ENCODE data around the gene PDS5A. TPM values are rescaled to one million over a fixed set of nuclear protein-coding genes. Genes with fewer than 3 reads are reported as not detected.
"Not testable (repeated sequence)": the region's sequence is repeated elsewhere in the genome, so short reads cannot be mapped to it uniquely, and the experiment has no call there.

Gene PDS5A
- total RNA-seq, 1 experiment from 2014 or later = 98.3 TPM

- Histone ChIP-seq H4K20me1 (ENCODE audit: insufficient read depth) (no peaks in the 10 kb centered on the region), H3K36me3 (ENCODE audit: control insufficient read depth in 1 of 2, insufficient read depth in 2 of 2, low read length in 2 of 2) (no peaks in the 10 kb centered on the region; a peak in 1 of 4 replicates)
- RAD21 ChIA-PET (ENCODE audit: low non-redundant PET in 1 of 2, low total read pairs in 2 of 2, uncharacterized antibody in 2 of 2, unreplicated experiment in 2 of 2) = no interaction called here
Measured at GRCh38 chr4:39785083-39785482, 192.6 kb downstream of the PDS5A start.

GRCh38 chr4:39781988-39782387 lies 195.7 kb downstream of the PDS5A start:
- H3K4me3 ChIP-seq (replicated peaks in 1 of 2; ENCODE audit: low read depth in 1 of 2, low read length in 2 of 2); POLR2A ChIA-PET: not testable (repeated sequence)

More at GRCh38 chr4:39785083-39785482, 192.6 kb downstream of the PDS5A start:
- Histone ChIP-seq H3K4me1 (ENCODE audit: control insufficient read depth in 1 of 2, insufficient read depth in 2 of 2, low read length in 2 of 2) (no peaks in the 10 kb centered on the region), H3K4me2 (ENCODE audit: low read length) (no peak overlapping the region), H3K27me3 (ENCODE audit: insufficient read depth, low read length) (no peaks in the 10 kb centered on the region), H3K9me2 (ENCODE audit: insufficient read depth) (no peaks in the 10 kb centered on the region), H3K27ac (ENCODE audit: low read depth, low read length) (no peak overlapping the region), H3K9me3 (ENCODE audit: control insufficient read depth in 1 of 2, insufficient read depth in 1 of 2, low read depth in 1 of 2, low read length in 2 of 2) (no peaks in the 10 kb centered on the region), H3K4me3 (replicated peaks in 1 of 2; ENCODE audit: low read depth in 1 of 2, low read length in 2 of 2) (no peak overlapping the region), H2AFZ (ENCODE audit: low read depth, low read length, poor library complexity, severe bottlenecking) (no peak overlapping the region), H3K9ac (ENCODE audit: low read length) (no peak overlapping the region), H3K79me2 (ENCODE audit: insufficient read depth, low read length) (no peaks in the 10 kb centered on the region)
- DNase-seq (ENCODE audit: low read depth, low spot score) (no peak), ATAC-seq (no peak)
- ChIA-PET POLR2A (no interaction called here), CTCF (no interaction called here)
- no TSS peak for BruUV-seq (replicated peaks)
- TF ChIP-seq JUND (IDR thresholded peaks at IDR 0.05) (no peak), FOSL1 (IDR thresholded peaks at IDR 0.05; ENCODE audit: low read depth) (no peak), TCF7L2 (IDR thresholded peaks at IDR 0.05; ENCODE audit: borderline replicate concordance, extremely low read depth, insufficient read depth, insufficient read length) (no peak), ZBTB33 (IDR thresholded peaks at IDR 0.05; ENCODE audit: extremely low read depth, insufficient replicate concordance, low read length) (no peak), CTCF (IDR thresholded peaks at IDR 0.05 in 2 of 3, conservative IDR thresholded peaks at IDR 0.05 in 1 of 3; ENCODE audit: borderline replicate concordance in 1 of 3, insufficient read depth in 1 of 3, low read depth in 2 of 3, low read length in 2 of 3) (no peak), ATF3 (IDR thresholded peaks at IDR 0.05) (no peak), YY1 (IDR thresholded peaks at IDR 0.05; ENCODE audit: extremely low read depth, insufficient replicate concordance, low read depth, low read length) (no peak), ZNF274 (IDR thresholded peaks at IDR 0.05; ENCODE audit: low read depth, low read length) (no peak), CBX3 (IDR thresholded peaks at IDR 0.05; ENCODE audit: low read depth) (no peak)
- intact Hi-C loops (cut with micrococcal nuclease) = no loop called here

More at GRCh38 chr4:39781988-39782387, 195.7 kb downstream of the PDS5A start:
- H3K9me2 ChIP-seq (ENCODE audit: insufficient read depth); ATAC-seq; intact Hi-C loops (cut with micrococcal nuclease); CTCF ChIA-PET; DNase-seq (ENCODE audit: low read depth, low spot score); H2AFZ ChIP-seq (ENCODE audit: low read depth, low read length, poor library complexity, severe bottlenecking); H3K9ac ChIP-seq (ENCODE audit: low read length); H3K27ac ChIP-seq (ENCODE audit: low read depth, low read length); H3K4me1 ChIP-seq (ENCODE audit: control insufficient read depth in 1 of 2, insufficient read depth in 2 of 2, low read length in 2 of 2); H3K9me3 ChIP-seq (ENCODE audit: control insufficient read depth in 1 of 2, insufficient read depth in 1 of 2, low read depth in 1 of 2, low read length in 2 of 2); H4K20me1 ChIP-seq (ENCODE audit: insufficient read depth); RAD21 ChIA-PET (ENCODE audit: low non-redundant PET in 1 of 2, low total read pairs in 2 of 2, uncharacterized antibody in 2 of 2, unreplicated experiment in 2 of 2); H3K79me2 ChIP-seq (ENCODE audit: insufficient read depth, low read length); H3K4me2 ChIP-seq (ENCODE audit: low read length); BruUV-seq (replicated peaks); H3K27me3 ChIP-seq (ENCODE audit: insufficient read depth, low read length): not testable (repeated sequence)
- H3K36me3 ChIP-seq (ENCODE audit: control insufficient read depth in 1 of 2, insufficient read depth in 2 of 2, low read length in 2 of 2) = peaks cover 14 to 15% of the 10 kb centered on the region in 2 experiments

Data from HCT116 (cell line).